Keratinocyte (primary cell): ENCODE data around the gene SPDYA. TPM values are rescaled to one million over a fixed set of nuclear protein-coding genes. Genes with fewer than 3 reads are reported as not detected.

Experiments used
- DNase-seq: peaks from one replicate; pipeline ENCODE4 v3.0.0-alpha.2; 2011; ENCODE audit warnings: low read depth, missing footprints, low spot score
- FAIRE-seq: peaks from 2 replicates; lab custom pipeline; 2011; peaks lifted over from hg19 to GRCh38; lab: Jason Lieb, UNC
- H2AFZ ChIP-seq: 2 replicates; pipeline ENCODE4 v1.6.0; 2012; ENCODE audit warnings: low read length, control low read depth, inconsistent platforms; ENCODE audit not compliant: control insufficient read depth
- H3K27ac ChIP-seq: 2 replicates; pipeline ENCODE4 v1.5.1; 2011; ENCODE audit warnings: low read length; ENCODE audit not compliant: control insufficient read depth, insufficient read depth
- H3K27me3 ChIP-seq: 3 replicates; pipeline ENCODE4 v1.6.0; 2011; ENCODE audit warnings: low read length; ENCODE audit not compliant: control insufficient read depth, insufficient read depth; ENCODE audit errors: extremely low read depth
- H3K36me3 ChIP-seq, 2 experiments: 2 replicates in 1 of 2; 3 replicates in 1 of 2; pipeline ENCODE4 v1.5.1; 2011; ENCODE audit warnings: low read length in 2 of 2, mild to moderate bottlenecking in 1 of 2; ENCODE audit not compliant: control insufficient read depth in 2 of 2, insufficient read depth in 2 of 2; ENCODE audit errors: extremely low read depth in 1 of 2
- H3K4me1 ChIP-seq: 3 replicates; pipeline ENCODE4 v1.5.1; 2011; ENCODE audit warnings: low read length; ENCODE audit not compliant: control insufficient read depth, insufficient read depth; ENCODE audit errors: extremely low read depth
- H3K4me2 ChIP-seq: 3 replicates; pipeline ENCODE4 v1.6.0; 2011; ENCODE audit warnings: low read depth, low read length; ENCODE audit not compliant: control insufficient read depth, insufficient read depth; ENCODE audit errors: extremely low read depth
- H3K4me3 ChIP-seq, 3 experiments: fragments of 200-600 bp in 1 of 3; sonication (generic) in 1 of 3; 2 replicates in 2 of 3; 3 replicates in 1 of 3; pipeline ENCODE4 v1.5.1; 2011 to 2016; ENCODE audit warnings: low read length in 3 of 3, mild to moderate bottlenecking in 3 of 3, control low read depth in 2 of 3, inconsistent platforms in 1 of 3, low read depth in 1 of 3, mixed read lengths in 1 of 3, mixed run types in 1 of 3, moderate library complexity in 1 of 3; ENCODE audit not compliant: control insufficient read depth in 2 of 3, insufficient read depth in 2 of 3; ENCODE audit errors: extremely low read depth in 1 of 3
- H3K79me2 ChIP-seq: 2 replicates; pipeline ENCODE4 v1.6.0; 2012; ENCODE audit warnings: low read length; ENCODE audit not compliant: control insufficient read depth, insufficient read depth
- H3K9ac ChIP-seq: 3 replicates; pipeline ENCODE4 v1.6.0; 2011; ENCODE audit warnings: low read length; ENCODE audit not compliant: control insufficient read depth, insufficient read depth; ENCODE audit errors: extremely low read depth
- H3K9me1 ChIP-seq: 3 replicates; pipeline ENCODE4 v1.6.0; 2011; ENCODE audit warnings: low read length; ENCODE audit not compliant: control insufficient read depth, insufficient read depth; ENCODE audit errors: extremely low read depth
- H3K9me3 ChIP-seq: 2 replicates; pipeline ENCODE4 v1.5.1; 2012; ENCODE audit warnings: low read depth, low read length; ENCODE audit not compliant: control insufficient read depth
- H4K20me1 ChIP-seq: 3 replicates; pipeline ENCODE4 v1.6.0; 2011; ENCODE audit warnings: low read length; ENCODE audit not compliant: control insufficient read depth, insufficient read depth; ENCODE audit errors: extremely low read depth
- EZH2 ChIP-seq: IDR thresholded peaks from one replicate; pipeline ENCODE4 v1.6.1; 2012; ENCODE audit warnings: inconsistent platforms, mild to moderate bottlenecking, low read length, moderate library complexity
- dilution Hi-C: fragments of 300-500 bp; cut with MboI; formaldehyde crosslinking; loops from one replicate; pipeline ENCODE4 v1.7.0; 2020; ENCODE audit warnings: low sequenced_read_pairs; ENCODE audit not compliant: extremely low pct_ligation_motif_present
- polyA plus RNA-seq, 5 experiments: library from polyadenylated mRNA; depleted of rRNA in 3 of 5; stranded (reverse) in 3 of 5; stranded (forward) in 1 of 5; unstranded in 1 of 5; fragments of >200 nt; gene quantifications; 1 replicate in 1 of 5; 2 replicates in 3 of 5; 3 replicates in 1 of 5; pipeline versions ENCODE4 v1.2.1 to v1.2.3, GENCODE V29; 2011 to 2012; ENCODE audit warnings: missing spikeins in 2 of 5, low read depth in 1 of 5, low replicate concordance in 1 of 5
- TF ChIP-seq, protein P1 (sequence below), 3 experiments: IDR thresholded peaks in 1 of 3; conservative IDR thresholded peaks in 1 of 3; optimal IDR thresholded peaks in 1 of 3; 2 replicates in 2 of 3; 3 replicates in 1 of 3; pipeline versions ENCODE3 to v1.5.1; 2011; ENCODE audit warnings: low read length in 3 of 3, mild to moderate bottlenecking in 3 of 3, moderate library complexity in 2 of 3, control low read depth in 1 of 3, inconsistent platforms in 1 of 3; ENCODE audit not compliant: insufficient read depth in 2 of 3; ENCODE audit errors: extremely low read depth in 1 of 3

The SPDYA gene
- polyA plus RNA-seq, 1 donor (not counting 4 experiments of a cell fraction or from before 2014, with no cell fraction given), result 0.37 TPM

DNA sequence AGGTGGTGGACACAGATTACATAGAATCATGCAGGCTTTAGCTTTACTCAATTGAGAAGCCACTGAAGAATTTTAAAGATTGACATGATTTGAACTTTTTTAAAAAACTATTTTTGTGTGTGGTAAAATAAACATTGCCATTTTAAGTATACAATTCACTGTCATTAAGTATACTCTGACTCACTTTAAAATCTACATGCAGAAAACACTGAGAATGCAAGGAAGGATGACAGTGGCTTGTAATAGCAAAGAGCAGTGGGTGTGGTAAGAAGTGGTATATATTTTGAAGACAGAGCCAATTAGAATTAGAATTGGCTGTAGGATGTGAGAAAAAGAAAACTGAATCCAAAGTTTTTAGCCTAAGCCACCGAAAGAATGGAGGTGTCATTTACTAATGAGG lies 44.6 kb downstream of the SPDYA start:
- DNase-seq (no peak), FAIRE-seq (no peak)
- Histone ChIP-seq H3K4me1 (no peaks in the 10 kb centered on the region), H2AFZ (no peak overlapping the region), H3K9me3 (no peaks in the 10 kb centered on the region), H3K9ac (no peak overlapping the region), H3K9me1 (no peaks in the 10 kb centered on the region), H3K27ac (no peak overlapping the region), H4K20me1 (no peaks in the 10 kb centered on the region), H3K4me3 (no peak overlapping the region), H3K4me2 (no peak overlapping the region), H3K36me3 (peaks cover 0 to 2% of the 10 kb centered on the region in 2 experiments), H3K79me2 (no peaks in the 10 kb centered on the region), H3K27me3 (no peaks in the 10 kb centered on the region)
- TF ChIP-seq, protein P1, sequence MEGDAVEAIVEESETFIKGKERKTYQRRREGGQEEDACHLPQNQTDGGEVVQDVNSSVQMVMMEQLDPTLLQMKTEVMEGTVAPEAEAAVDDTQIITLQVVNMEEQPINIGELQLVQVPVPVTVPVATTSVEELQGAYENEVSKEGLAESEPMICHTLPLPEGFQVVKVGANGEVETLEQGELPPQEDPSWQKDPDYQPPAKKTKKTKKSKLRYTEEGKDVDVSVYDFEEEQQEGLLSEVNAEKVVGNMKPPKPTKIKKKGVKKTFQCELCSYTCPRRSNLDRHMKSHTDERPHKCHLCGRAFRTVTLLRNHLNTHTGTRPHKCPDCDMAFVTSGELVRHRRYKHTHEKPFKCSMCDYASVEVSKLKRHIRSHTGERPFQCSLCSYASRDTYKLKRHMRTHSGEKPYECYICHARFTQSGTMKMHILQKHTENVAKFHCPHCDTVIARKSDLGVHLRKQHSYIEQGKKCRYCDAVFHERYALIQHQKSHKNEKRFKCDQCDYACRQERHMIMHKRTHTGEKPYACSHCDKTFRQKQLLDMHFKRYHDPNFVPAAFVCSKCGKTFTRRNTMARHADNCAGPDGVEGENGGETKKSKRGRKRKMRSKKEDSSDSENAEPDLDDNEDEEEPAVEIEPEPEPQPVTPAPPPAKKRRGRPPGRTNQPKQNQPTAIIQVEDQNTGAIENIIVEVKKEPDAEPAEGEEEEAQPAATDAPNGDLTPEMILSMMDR (optimal IDR thresholded peaks at IDR 0.05 in 1 of 3, IDR thresholded peaks at IDR 0.05 in 1 of 3, conservative IDR thresholded peaks at IDR 0.05 in 1 of 3; ENCODE audit: extremely low read depth in 1 of 3, insufficient read depth in 2 of 3, low read length in 3 of 3), result no peak
- no peak for TF ChIP-seq EZH2
- dilution Hi-C loops, result no loop called here

DNA sequence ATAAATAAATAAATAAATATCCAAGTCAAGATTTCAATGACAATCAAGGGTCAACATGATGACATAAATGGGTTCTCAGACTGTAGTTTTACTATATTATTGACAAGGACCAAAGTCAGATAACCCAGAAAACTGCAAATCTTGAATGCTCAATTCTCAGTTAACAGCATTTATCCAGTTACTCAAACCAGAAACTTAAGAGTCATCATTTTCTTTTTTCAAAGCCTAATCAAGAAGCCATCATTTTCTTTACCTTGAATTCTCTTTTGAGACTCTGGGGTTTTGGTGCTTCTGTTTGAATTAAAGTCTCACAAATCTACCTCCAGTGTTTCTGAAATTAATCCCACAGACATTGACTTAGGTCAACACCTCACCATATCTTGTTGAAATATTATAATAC lies 45.3 kb downstream of the SPDYA start:
- H3K4me1 ChIP-seq, result no peaks in the 10 kb centered on the region
- DNase-seq, result no peak
- TF ChIP-seq, protein P1 (optimal IDR thresholded peaks at IDR 0.05 in 1 of 3, IDR thresholded peaks at IDR 0.05 in 1 of 3, conservative IDR thresholded peaks at IDR 0.05 in 1 of 3; ENCODE audit: extremely low read depth in 1 of 3, insufficient read depth in 2 of 3, low read length in 3 of 3), result no peak
- TF ChIP-seq EZH2, result no peak
- no peaks in the 10 kb centered on the region for H3K27me3 ChIP-seq
- H2AFZ ChIP-seq, result no peak overlapping the region
- peaks cover 3 to 6% of the 10 kb centered on the region in 2 experiments for H3K36me3 ChIP-seq
- H3K27ac ChIP-seq, result no peak overlapping the region
- H3K9ac ChIP-seq, result no peak overlapping the region
- no peaks in the 10 kb centered on the region for H3K9me3 ChIP-seq
- H3K9me1 ChIP-seq, result no peaks in the 10 kb centered on the region
- H4K20me1 ChIP-seq, result no peaks in the 10 kb centered on the region
- no peak overlapping the region for H3K4me3 ChIP-seq
- no peak for FAIRE-seq
- dilution Hi-C loops, result no loop called here
- H3K4me2 ChIP-seq, result no peak overlapping the region
- H3K79me2 ChIP-seq, result no peaks in the 10 kb centered on the region
